ENCODE data around the gene CFAP410.
"Not testable (repeated sequence)": the region's sequence is repeated elsewhere in the genome, so short reads cannot be mapped to it uniquely, and the experiment has no call there.

Gene CFAP410

GRCh38 chr21:44317241-44317782 lies 21.9 kb downstream of the CFAP410 start:
- DNase-seq (ENCODE audit: low read depth in 2 of 2) = no peak

- no peak for DNase-seq (ENCODE audit: low read depth in 2 of 2)
Measured at GRCh38 chr21:44316277-44316900, 22.8 kb downstream of the CFAP410 start.

- no peak for DNase-seq (ENCODE audit: low read depth in 2 of 2)
Measured at GRCh38 chr21:44315691-44316203, 23.4 kb downstream of the CFAP410 start.

GRCh38 chr21:44314561-44314960 lies 24.6 kb downstream of the CFAP410 start:
- no peak for DNase-seq (ENCODE audit: low read depth in 2 of 2)

GRCh38 chr21:44314128-44314527 lies 25.1 kb downstream of the CFAP410 start:
- DNase-seq (ENCODE audit: low read depth in 2 of 2) = no peak

- no peak for DNase-seq (ENCODE audit: low read depth in 2 of 2)
Measured at GRCh38 chr21:44313451-44313850, 25.7 kb downstream of the CFAP410 start.

GRCh38 chr21:44312716-44313115 lies 26.5 kb downstream of the CFAP410 start:
- no peak for DNase-seq (ENCODE audit: low read depth in 2 of 2)

- no peak for DNase-seq (ENCODE audit: low read depth in 2 of 2)
Measured at GRCh38 chr21:44312089-44312488, 27.1 kb downstream of the CFAP410 start.

- no peak for DNase-seq (ENCODE audit: low read depth in 2 of 2)
Measured at GRCh38 chr21:44310628-44311507, 28.3 kb downstream of the CFAP410 start.

GRCh38 chr21:44306936-44307704 lies 32.1 kb downstream of the CFAP410 start:
- no peak for DNase-seq (ENCODE audit: low read depth in 2 of 2)

GRCh38 chr21:44305691-44306090 lies 33.5 kb downstream of the CFAP410 start:
- no peak for DNase-seq (ENCODE audit: low read depth in 2 of 2)

- DNase-seq (ENCODE audit: low read depth in 2 of 2) = no peak
Measured at GRCh38 chr21:44304877-44305293, 34.3 kb downstream of the CFAP410 start.

GRCh38 chr21:44304011-44304616 lies 35.1 kb downstream of the CFAP410 start:
- no peak for DNase-seq (ENCODE audit: low read depth in 2 of 2)

GRCh38 chr21:44303490-44303981 lies 35.7 kb downstream of the CFAP410 start:
- no peak for DNase-seq (ENCODE audit: low read depth in 2 of 2)

- DNase-seq (ENCODE audit: low read depth in 2 of 2) = not testable (repeated sequence)
Measured at GRCh38 chr21:44302573-44303401, 36.4 kb downstream of the CFAP410 start.

GRCh38 chr21:44301961-44302406 lies 37.2 kb downstream of the CFAP410 start:
- DNase-seq (ENCODE audit: low read depth in 2 of 2) = no peak

GRCh38 chr21:44301141-44301540 lies 38.0 kb downstream of the CFAP410 start:
- no peak for DNase-seq (ENCODE audit: low read depth in 2 of 2)

- peak; percentile 51 to 62 for DNase-seq (ENCODE audit: low read depth in 2 of 2)
Measured at GRCh38 chr21:44300262-44300959, 38.8 kb downstream of the CFAP410 start.

- peak; percentile 62 to 69 for DNase-seq (ENCODE audit: low read depth in 2 of 2)
Measured at GRCh38 chr21:44299458-44300261, 39.5 kb downstream of the CFAP410 start, which contains the start of gene PFKL. PFKL (plus strand) TSS chr21:44300053; CDS start chr21:44300106, 53 bp downstream.

Measured in stimulated activated CD8-positive, alpha-beta memory T cell treated with anti-CD3 and anti-CD28 coated beads, Interleukin-15, amount 100 ng/mL, for 48 hours (primary cell).